CD4-positive, alpha-beta memory T cell (primary cell): ENCODE results near the gene DYSF. TPM values are rescaled to one million over a fixed set of nuclear protein-coding genes. Genes with fewer than 3 reads are reported as not detected.
A peak's percentile ranks its signal among the peaks of the same experiment; 100 is the strongest.

Experiments used
- CTCF ChIA-PET: fragments of 350-600 bp; sonication (Branson Sonifier 250); formaldehyde crosslinking; loops from one replicate; lab custom pipeline; 2021; ENCODE audit warnings: inconsistent platforms; ENCODE audit not compliant: partially characterized antibody; lab: Charles Lee
- POLR2A ChIA-PET: fragments of 350-600 bp; sonication (Branson Sonifier 250); formaldehyde crosslinking; loops from one replicate; lab custom pipeline; 2021; ENCODE audit not compliant: partially characterized antibody; lab: Charles Lee
- DNase-seq, 5 donors: peaks; one replicate each; pipeline versions ENCODE4 v3.0.0 to v3.0.0-alpha.2; 2020 to 2022; ENCODE audit warnings: mixed read lengths in 1 of 5
- H3K27ac ChIP-seq: one replicate; pipeline ENCODE4 v1.7.0; 2013; ENCODE audit warnings: low read depth, low read length
- H3K27me3 ChIP-seq: 2 replicates; pipeline ENCODE4 v1.7.0; 2013; ENCODE audit warnings: mild to moderate bottlenecking, low read length, moderate library complexity; ENCODE audit not compliant: insufficient read depth
- H3K36me3 ChIP-seq: 2 replicates; pipeline ENCODE4 v1.7.0; 2013; ENCODE audit warnings: mild to moderate bottlenecking, low read length, moderate library complexity; ENCODE audit not compliant: insufficient read depth
- H3K4me1 ChIP-seq: 2 replicates; pipeline ENCODE4 v1.7.0; 2013; ENCODE audit warnings: mild to moderate bottlenecking, low read length, moderate library complexity; ENCODE audit not compliant: insufficient read depth
- H3K4me3 ChIP-seq, 2 donors: one replicate each; pipeline ENCODE4 v1.7.0; 2013; ENCODE audit warnings: low read length in 2 of 2, mild to moderate bottlenecking in 1 of 2
- H3K9me3 ChIP-seq, 2 donors: one replicate each; pipeline ENCODE4 v1.7.0; 2013; ENCODE audit warnings: low read length in 2 of 2, control low read depth in 1 of 2; ENCODE audit not compliant: control insufficient read depth in 1 of 2
- H3K27ac Mint-ChIP-seq, 7 donors: one replicate each; pipeline ENCODE4 v1.8.0; 2020 to 2021; ENCODE audit warnings: mixed read lengths in 7 of 7, mild to moderate bottlenecking in 6 of 7, inconsistent platforms in 3 of 7, moderate library complexity in 3 of 7
- H3K27me3 Mint-ChIP-seq, 2 donors: one replicate each; pipeline ENCODE4 v1.8.0; 2020 to 2021; ENCODE audit warnings: mixed read lengths in 2 of 2
- H3K36me3 Mint-ChIP-seq, 2 donors: one replicate each; pipeline ENCODE4 v1.8.0; 2020 to 2021; ENCODE audit warnings: mixed read lengths in 2 of 2, inconsistent platforms in 1 of 2, mild to moderate bottlenecking in 1 of 2
- H3K4me1 Mint-ChIP-seq, 4 donors: one replicate each; pipeline ENCODE4 v1.8.0; 2020 to 2021; ENCODE audit warnings: mixed read lengths in 4 of 4, mild to moderate bottlenecking in 1 of 4
- H3K4me3 Mint-ChIP-seq, 8 donors: one replicate each; pipeline ENCODE4 v1.8.0; 2020 to 2021; ENCODE audit warnings: mixed read lengths in 8 of 8, mild to moderate bottlenecking in 7 of 8, moderate library complexity in 6 of 8, inconsistent platforms in 3 of 8
- H3K9me3 Mint-ChIP-seq, 8 donors: one replicate each; pipeline ENCODE4 v1.8.0; 2020 to 2021; ENCODE audit warnings: mixed read lengths in 8 of 8, mild to moderate bottlenecking in 5 of 8, inconsistent platforms in 3 of 8, moderate library complexity in 1 of 8
- intact Hi-C: fragments of 100-400 bp; cut with micrococcal nuclease; formaldehyde crosslinking; loops from one replicate; pipeline ENCODE4 v1.15.1; 2023
- polyA plus RNA-seq, 2 donors: library from polyadenylated mRNA; unstranded; fragments of 300-500 nt; fragmentation: Illumina TruSeq; gene quantifications; one replicate each; pipeline ENCODE4 v1.2.3, GENCODE V29; 2021
- total RNA-seq, 2 experiments: library from RNA; stranded (reverse); gene quantifications; one replicate each; pipeline ENCODE4 v1.2.3, GENCODE V29; 2021

The DYSF gene
- total and polyA plus RNA-seq, 4 experiments from 2014 or later = 0.28 to 0.49 TPM; not detected in 2

GRCh38 chr2:71689393-71689792 lies 236.0 kb downstream of the DYSF start:
- H3K27ac ChIP-seq = no peak overlapping the region
- H3K4me3 Mint-ChIP-seq = no peak overlapping the region
- H3K9me3 Mint-ChIP-seq = peaks cover 0 to 3% (median 0%) of the 10 kb centered on the region in 8 donors
- no peaks in the 10 kb centered on the region for H3K27me3 ChIP-seq
- no peaks in the 10 kb centered on the region for H3K36me3 Mint-ChIP-seq
- no peaks in the 10 kb centered on the region for H3K4me1 ChIP-seq
- intact Hi-C loops = no loop called here
- H3K27me3 Mint-ChIP-seq = no peaks in the 10 kb centered on the region
- no peak for DNase-seq
- no peak overlapping the region for H3K4me3 ChIP-seq
- no peak overlapping the region for H3K27ac Mint-ChIP-seq
- CTCF ChIA-PET = no interaction called here
- no peaks in the 10 kb centered on the region for H3K36me3 ChIP-seq
- no peaks in the 10 kb centered on the region for H3K4me1 Mint-ChIP-seq
- H3K9me3 ChIP-seq = no peaks in the 10 kb centered on the region
- POLR2A ChIA-PET = no interaction called here

DNA sequence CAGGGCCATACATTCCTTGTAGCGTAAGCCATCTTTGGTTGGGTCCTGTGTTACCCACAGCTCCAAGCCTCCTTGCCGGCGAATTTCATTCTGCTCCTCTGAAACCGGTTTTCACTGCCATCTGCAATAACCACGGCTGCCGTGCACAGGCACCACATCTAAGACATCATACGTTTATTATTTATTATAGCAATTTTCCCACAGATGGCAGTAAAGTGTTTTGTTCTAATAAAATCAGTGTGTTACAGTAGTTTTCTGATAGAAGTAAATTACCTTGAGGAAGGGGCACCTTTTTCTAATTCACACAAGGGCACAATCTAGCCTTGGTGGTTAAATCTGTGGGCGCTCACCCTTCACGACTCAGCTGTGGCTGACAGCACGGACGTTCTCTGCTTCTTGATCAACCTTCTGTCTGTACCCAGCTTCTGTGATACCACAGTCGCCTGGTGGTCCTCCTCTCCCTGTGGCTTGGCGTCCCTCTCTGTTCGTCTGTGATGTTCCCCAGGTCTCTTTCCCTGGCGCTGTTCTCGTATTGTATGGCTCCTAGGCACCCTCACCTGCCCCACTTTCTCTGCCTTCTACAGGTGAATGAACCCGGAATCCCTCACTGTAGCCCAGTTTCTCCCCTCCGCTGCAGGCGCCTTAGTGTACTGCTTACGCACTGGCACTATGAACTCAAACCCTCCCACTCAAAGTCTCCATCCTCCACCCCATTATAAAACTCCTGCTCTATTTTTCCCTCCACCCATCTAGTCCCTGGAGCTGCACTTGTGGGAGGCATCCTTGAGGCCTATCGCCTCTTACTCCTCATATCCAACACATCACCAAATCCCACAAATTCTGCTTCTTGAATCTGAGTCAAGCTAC lies 236.8 kb downstream of the DYSF start:
- H3K36me3 Mint-ChIP-seq = no peaks in the 10 kb centered on the region
- H3K4me1 Mint-ChIP-seq = no peaks in the 10 kb centered on the region
- no peaks in the 10 kb centered on the region for H3K27me3 ChIP-seq
- H3K9me3 Mint-ChIP-seq = peaks cover 0 to 4% (median 0%) of the 10 kb centered on the region in 8 donors
- H3K4me3 ChIP-seq = no peak overlapping the region
- intact Hi-C loops = no loop called here
- ChIA-PET POLR2A (no interaction called here), CTCF (no interaction called here)
- no peaks in the 10 kb centered on the region for H3K4me1 ChIP-seq
- H3K27me3 Mint-ChIP-seq = no peaks in the 10 kb centered on the region
- H3K27ac Mint-ChIP-seq = peak overlapping the region in 1 of 7 donors; percentile 61
- H3K9me3 ChIP-seq = no peaks in the 10 kb centered on the region
- H3K36me3 ChIP-seq = no peaks in the 10 kb centered on the region
- no peak for DNase-seq
- H3K27ac ChIP-seq = no peak overlapping the region
- H3K4me3 Mint-ChIP-seq = no peak overlapping the region

DNA sequence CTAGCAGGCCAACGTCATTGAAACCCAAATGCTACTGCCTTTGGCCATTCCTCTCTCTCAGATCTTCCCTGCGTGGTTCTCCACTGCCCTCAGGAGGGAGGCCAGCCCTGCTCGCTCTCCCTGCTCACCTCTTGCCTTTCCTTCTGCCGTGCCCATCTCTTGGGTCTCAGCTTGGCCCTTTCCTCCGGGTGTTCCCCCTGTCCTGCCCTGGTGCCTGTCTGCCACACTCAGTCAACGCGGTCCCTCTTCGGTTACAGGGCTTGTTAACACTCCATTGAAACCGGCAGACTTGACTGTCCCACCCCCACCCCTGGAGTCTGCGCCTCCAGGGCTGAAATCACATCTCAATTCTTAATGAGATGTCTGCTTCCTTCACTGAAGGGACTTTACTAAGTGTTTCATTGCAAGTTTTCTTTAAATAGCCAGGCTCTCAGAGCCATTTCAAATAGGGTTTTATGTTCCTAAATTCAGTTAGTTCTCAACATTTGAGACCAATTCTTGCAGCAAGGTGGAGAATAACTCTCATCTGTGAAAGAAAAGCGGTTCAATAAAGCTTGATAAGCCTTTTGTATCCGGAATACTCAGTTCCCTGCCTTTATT lies 237.6 kb downstream of the DYSF start:
- Histone ChIP-seq H3K27ac (no peak overlapping the region), H3K27me3 (no peaks in the 10 kb centered on the region), H3K4me3 (no peak overlapping the region), H3K4me1 (no peaks in the 10 kb centered on the region), H3K36me3 (no peaks in the 10 kb centered on the region), H3K9me3 (no peaks in the 10 kb centered on the region)
- peak in 1 of 5 donors; percentile 3 for DNase-seq
- H3K27me3 Mint-ChIP-seq = peaks cover 0 to 1% of the 10 kb centered on the region in 2 donors
- no peak overlapping the region for H3K27ac Mint-ChIP-seq
- ChIA-PET CTCF (no interaction called here), POLR2A (no interaction called here)
- H3K36me3 Mint-ChIP-seq = no peaks in the 10 kb centered on the region
- peaks cover 0 to 4% (median 0%) of the 10 kb centered on the region in 8 donors for H3K9me3 Mint-ChIP-seq
- intact Hi-C loops = no loop called here
- no peaks in the 10 kb centered on the region for H3K4me1 Mint-ChIP-seq
- H3K4me3 Mint-ChIP-seq = no peak overlapping the region

GRCh38 chr2:71691747-71692441 lies 238.5 kb downstream of the DYSF start:
- DNase-seq = peak in 1 of 5 donors; percentile 4
- Mint-ChIP-seq H3K4me1 (no peaks in the 10 kb centered on the region), H3K9me3 (peaks cover 0 to 4% (median 0%) of the 10 kb centered on the region in 8 donors), H3K27ac (no peak overlapping the region), H3K4me3 (no peak overlapping the region), H3K27me3 (peaks cover 1 to 2% of the 10 kb centered on the region in 2 donors), H3K36me3 (no peaks in the 10 kb centered on the region)
- Histone ChIP-seq H3K4me1 (no peaks in the 10 kb centered on the region), H3K9me3 (no peaks in the 10 kb centered on the region), H3K4me3 (no peak overlapping the region), H3K27me3 (no peaks in the 10 kb centered on the region), H3K36me3 (no peaks in the 10 kb centered on the region), H3K27ac (no peak overlapping the region)
- intact Hi-C loops = no loop called here
- ChIA-PET CTCF (no interaction called here), POLR2A (no interaction called here)

DNA sequence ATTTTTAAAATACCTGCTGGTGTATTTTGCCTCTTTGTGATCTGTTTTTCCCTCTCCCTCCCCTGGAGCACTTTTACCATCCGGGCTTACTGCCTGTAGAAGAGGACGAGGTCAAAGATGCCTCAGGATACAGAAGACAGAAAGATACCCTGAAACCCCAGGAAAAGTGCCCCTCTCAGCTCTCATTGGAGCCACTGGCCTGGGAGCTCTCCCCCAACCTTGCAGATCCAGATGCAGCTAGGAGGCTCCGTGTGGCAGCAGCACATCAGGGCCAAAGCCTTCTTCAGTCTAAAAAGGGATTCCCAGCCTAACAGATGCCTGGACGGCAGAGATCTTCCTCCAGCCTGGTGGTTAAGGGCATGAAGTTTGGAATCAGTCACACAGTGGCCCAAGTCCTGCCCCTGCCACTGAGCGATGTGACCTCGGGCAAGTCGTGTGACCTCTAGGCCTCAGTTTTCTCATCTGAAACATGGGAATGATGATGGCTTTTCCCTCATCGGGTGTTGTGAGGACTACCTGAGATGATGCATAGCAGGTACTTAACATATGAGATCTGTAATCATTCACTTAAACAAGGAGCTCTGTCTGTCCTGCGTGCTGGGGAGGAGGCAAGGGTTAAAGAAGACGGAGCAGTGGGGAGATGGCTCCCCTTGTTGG lies 239.4 kb downstream of the DYSF start:
- no peaks in the 10 kb centered on the region for H3K36me3 Mint-ChIP-seq
- H3K9me3 ChIP-seq = no peaks in the 10 kb centered on the region
- H3K4me1 Mint-ChIP-seq = no peaks in the 10 kb centered on the region
- H3K36me3 ChIP-seq = no peaks in the 10 kb centered on the region
- no peak overlapping the region for H3K4me3 Mint-ChIP-seq
- H3K27ac Mint-ChIP-seq = no peak overlapping the region
- no peak overlapping the region for H3K27ac ChIP-seq
- ChIA-PET POLR2A (no interaction called here), CTCF (no interaction called here)
- peaks cover 0 to 4% (median 0%) of the 10 kb centered on the region in 8 donors for H3K9me3 Mint-ChIP-seq
- no peaks in the 10 kb centered on the region for H3K4me1 ChIP-seq
- peaks cover 2 to 3% of the 10 kb centered on the region in 2 donors for H3K27me3 Mint-ChIP-seq
- H3K27me3 ChIP-seq = no peaks in the 10 kb centered on the region
- no peak overlapping the region for H3K4me3 ChIP-seq
- DNase-seq = no peak
- intact Hi-C loops = no loop called here

DNA sequence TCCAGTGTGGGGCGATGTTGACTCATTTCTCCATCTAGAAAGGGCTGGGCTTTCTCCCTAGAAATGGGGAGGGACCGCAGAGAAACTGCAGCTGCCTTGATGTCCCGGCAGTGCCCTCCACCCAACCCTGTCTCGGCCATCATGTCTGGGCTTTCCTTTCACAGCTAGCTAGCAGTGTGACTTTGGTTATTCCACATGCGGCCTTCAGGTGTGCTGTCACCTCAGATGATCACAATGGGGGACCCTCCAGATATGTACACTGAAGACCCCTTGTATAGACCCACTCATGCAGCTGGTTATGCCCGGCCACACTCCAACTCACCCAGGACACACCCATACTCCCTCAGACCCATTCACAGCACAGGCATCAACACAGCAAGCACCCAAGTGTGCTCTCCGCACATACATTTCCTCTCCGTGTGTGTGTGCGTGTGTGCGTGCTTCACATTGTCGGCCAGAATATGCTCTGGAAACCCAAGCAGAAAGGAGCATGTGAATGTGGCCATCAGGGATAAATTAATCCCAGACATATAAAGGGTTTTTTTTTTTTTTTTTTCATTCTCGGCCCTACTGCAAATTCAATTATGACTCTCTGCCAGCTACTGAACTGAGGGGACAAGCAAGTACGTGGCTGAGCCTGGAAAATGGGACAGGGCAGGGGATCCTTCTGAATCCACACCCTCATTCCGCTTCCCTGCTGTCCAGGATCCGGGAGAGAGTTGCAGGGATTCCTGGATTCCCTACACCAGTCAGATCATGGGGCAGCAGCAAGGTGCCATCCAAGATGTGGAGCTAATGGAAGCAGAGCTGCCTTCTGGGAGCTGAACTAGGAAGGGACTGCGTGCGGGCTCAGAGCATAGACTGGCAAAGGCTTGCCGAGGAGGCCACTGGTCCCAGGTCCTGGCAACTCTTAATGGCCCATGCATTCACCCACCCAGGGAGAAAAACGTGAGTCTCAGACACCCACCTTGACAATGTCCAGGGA lies 240.2 kb downstream of the DYSF start:
- H3K4me1 Mint-ChIP-seq = no peaks in the 10 kb centered on the region
- H3K27ac Mint-ChIP-seq = no peak overlapping the region

More for the DNA sequence above, 240.2 kb downstream of the DYSF start:
- CTCF ChIA-PET = no interaction called here
- Histone ChIP-seq H3K36me3 (no peaks in the 10 kb centered on the region), H3K27me3 (no peaks in the 10 kb centered on the region), H3K27ac (no peak overlapping the region), H3K4me1 (no peaks in the 10 kb centered on the region), H3K4me3 (no peak overlapping the region), H3K9me3 (no peaks in the 10 kb centered on the region)
- POLR2A ChIA-PET = no interaction called here
- no peak overlapping the region for H3K4me3 Mint-ChIP-seq
- H3K36me3 Mint-ChIP-seq = no peaks in the 10 kb centered on the region
- intact Hi-C loops = no loop called here
- H3K27me3 Mint-ChIP-seq = peaks cover 2 to 3% of the 10 kb centered on the region in 2 donors
- DNase-seq = peak in 1 of 5 donors; percentile 7
- H3K9me3 Mint-ChIP-seq = peaks cover 0 to 4% (median 0%) of the 10 kb centered on the region in 8 donors
